PC-9 (cell line): ENCODE data around the gene MCTP1. TPM values are rescaled to one million over a fixed set of nuclear protein-coding genes. Genes with fewer than 3 reads are reported as not detected.

ENCODE experiments used
- BruUV-seq: library from RNA; stranded (reverse); fragments of 400-500 nt; replicated peaks from 2 replicates; lab custom pipeline; 2021; lab: Mats Ljungman, UMichigan
- CTCF ChIA-PET: fragments of 300-600 bp; sonication (Branson Sonifier 250); formaldehyde crosslinking; loops from one replicate; lab custom pipeline; 2022; ENCODE audit warnings: antibody characterized with exemption; lab: Charles Lee
- POLR2A ChIA-PET: fragments of 300-600 bp; sonication (Branson Sonifier 250); formaldehyde crosslinking; loops from one replicate; lab custom pipeline; 2022; ENCODE audit warnings: antibody characterized with exemption; ENCODE audit not compliant: unreplicated experiment; lab: Charles Lee
- DNase-seq, 2 experiments: peaks; one replicate each; pipeline versions ENCODE4 v3.0.0 to v3.0.0-alpha.2; 2015 to 2022; ENCODE audit warnings: mixed read lengths in 1 of 2
- H2AFZ ChIP-seq: fragments of 200-600 bp; sonication (generic); 2 replicates; pipeline ENCODE4 v1.8.1; 2017; ENCODE audit warnings: antibody characterized with exemption
- H3F3A ChIP-seq: fragments of 200-600 bp; sonication (generic); 2 replicates; pipeline ENCODE4 v1.8.1; 2017; ENCODE audit warnings: antibody characterized with exemption, mild to moderate bottlenecking, low read depth; ENCODE audit not compliant: insufficient read depth
- H3K27ac ChIP-seq: fragments of 200-600 bp; sonication (generic); 2 replicates; pipeline ENCODE4 v1.6.1; 2016; ENCODE audit warnings: mixed run types
- H3K27me3 ChIP-seq: fragments of 200-600 bp; sonication (generic); 2 replicates; pipeline ENCODE4 v1.6.1; 2016; ENCODE audit warnings: low read depth, mixed run types; ENCODE audit not compliant: insufficient read depth
- H3K36me3 ChIP-seq: fragments of 200-600 bp; sonication (generic); 2 replicates; pipeline ENCODE4 v1.6.1; 2016; ENCODE audit warnings: low read depth, mixed run types
- H3K4me1 ChIP-seq: fragments of 200-600 bp; sonication (generic); replicated peaks from 2 replicates; pipeline ENCODE4 v1.6.1; 2016; ENCODE audit warnings: mixed run types; ENCODE audit not compliant: insufficient read depth
- H3K4me2 ChIP-seq: fragments of 200-600 bp; sonication (generic); 2 replicates; pipeline ENCODE4 v1.6.1; 2017; ENCODE audit warnings: mixed run types
- H3K4me3 ChIP-seq: fragments of 200-600 bp; sonication (generic); 2 replicates; pipeline ENCODE4 v1.6.1; 2016; ENCODE audit warnings: mixed run types
- H3K79me2 ChIP-seq: fragments of 200-600 bp; sonication (generic); 2 replicates; pipeline ENCODE4 v1.6.1; 2017; ENCODE audit warnings: low read depth, mixed run types
- H3K9me2 ChIP-seq: fragments of 200-600 bp; sonication (generic); 2 replicates; pipeline ENCODE4 v1.8.1; 2017; ENCODE audit warnings: mild to moderate bottlenecking; ENCODE audit not compliant: insufficient read depth
- H3K9me3 ChIP-seq: fragments of 200-600 bp; sonication (generic); 2 replicates; pipeline ENCODE4 v1.8.1; 2016; ENCODE audit warnings: low read depth; ENCODE audit not compliant: insufficient read depth
- H4K20me1 ChIP-seq: fragments of 200-600 bp; sonication (generic); 2 replicates; pipeline ENCODE4 v1.8.1; 2017; ENCODE audit not compliant: insufficient read depth
- CTCF ChIP-seq: fragments of 200-600 bp; sonication (generic); conservative IDR thresholded peaks from 2 replicates; pipeline ENCODE4 v1.6.1; 2017; ENCODE audit warnings: mixed run types, antibody characterized with exemption, mild to moderate bottlenecking, moderate library complexity
- EZH2 ChIP-seq: fragments of 200-600 bp; sonication (generic); IDR thresholded peaks from 2 replicates; pipeline ENCODE4 v1.8.0; 2017; ENCODE audit warnings: antibody characterized with exemption, low read depth
- intact Hi-C: fragments of 100-400 bp; cut with micrococcal nuclease; formaldehyde crosslinking; loops from one replicate; pipeline ENCODE4 v1.10.0; 2022; ENCODE audit not compliant: unreplicated experiment
- total RNA-seq: library from RNA; stranded (reverse); gene quantifications from 2 replicates; pipeline ENCODE4 v1.2.3, GENCODE V29; 2021

The MCTP1 gene
- total RNA-seq, 1 experiment from 2014 or later = 3.9 TPM

GRCh38 chr5:95057615-95058014, 227.3 kb downstream of the MCTP1 start:
- POLR2A ChIA-PET = interaction anchor here (0.6 kb wide), 1 partner anchor 47 kb away, joined by 5 read pairs; no protein-coding TSS in a partner anchor

GRCh38 chr5:95053253-95053652, 231.6 kb downstream of the MCTP1 start:
- CTCF ChIA-PET = no interaction called here
- no peaks in the 10 kb centered on the region for H3K79me2 ChIP-seq

More at GRCh38 chr5:95057615-95058014, 227.3 kb downstream of the MCTP1 start:
- no peak overlapping the region for H3K4me2 ChIP-seq
- BruUV-seq = no TSS peak
- no peak overlapping the region for H3K4me3 ChIP-seq
- no peaks in the 10 kb centered on the region for H4K20me1 ChIP-seq
- CTCF ChIA-PET = no interaction called here
- no peak overlapping the region for H3K27ac ChIP-seq
- no peaks in the 10 kb centered on the region for H3K9me2 ChIP-seq
- DNase-seq = no peak
- intact Hi-C loops = no loop called here
- H3K36me3 ChIP-seq = no peaks in the 10 kb centered on the region
- no peaks in the 10 kb centered on the region for H3K4me1 ChIP-seq
- no peaks in the 10 kb centered on the region for H3F3A ChIP-seq
- no peak overlapping the region for H2AFZ ChIP-seq
- no peaks in the 10 kb centered on the region for H3K79me2 ChIP-seq
- no peaks in the 10 kb centered on the region for H3K27me3 ChIP-seq
- no peaks in the 10 kb centered on the region for H3K9me3 ChIP-seq
- no peak for TF ChIP-seq CTCF
- no peak for TF ChIP-seq EZH2

DNA sequence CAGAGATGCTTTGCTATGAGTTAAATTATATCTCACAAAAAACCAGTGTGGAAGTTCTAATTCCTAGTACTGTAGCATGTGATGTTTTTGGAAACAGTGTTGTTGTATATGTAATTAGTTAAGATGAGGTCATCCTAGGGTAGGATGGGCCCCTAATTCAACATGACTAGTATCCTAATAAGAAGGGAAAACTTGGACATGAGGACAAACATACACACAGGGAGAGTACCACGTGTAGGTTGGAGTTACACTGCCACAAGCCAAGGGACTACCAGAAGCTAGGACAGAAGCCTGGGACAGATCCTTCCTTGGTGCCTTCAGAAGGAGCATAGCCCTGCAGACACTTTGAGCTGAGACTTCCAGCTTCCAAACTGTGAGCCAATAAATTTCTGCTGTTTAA, 234.2 kb downstream of the MCTP1 start:
- H3K27me3 ChIP-seq = no peaks in the 10 kb centered on the region
- TF ChIP-seq EZH2 (no peak), CTCF (no peak)
- H3K36me3 ChIP-seq = no peaks in the 10 kb centered on the region
- intact Hi-C loops = no loop called here
- CTCF ChIA-PET = no interaction called here
- no peaks in the 10 kb centered on the region for H3K79me2 ChIP-seq
- H3F3A ChIP-seq = no peaks in the 10 kb centered on the region
- no peak overlapping the region for H3K27ac ChIP-seq
- no peak overlapping the region for H2AFZ ChIP-seq
- no peaks in the 10 kb centered on the region for H4K20me1 ChIP-seq
- H3K4me1 ChIP-seq = no peaks in the 10 kb centered on the region
- no peak overlapping the region for H3K4me3 ChIP-seq
- no TSS peak for BruUV-seq
- H3K9me2 ChIP-seq = no peaks in the 10 kb centered on the region; the same call in 1 of the 2 replicates
- no peak for DNase-seq
- no peak overlapping the region for H3K4me2 ChIP-seq
- no peaks in the 10 kb centered on the region for H3K9me3 ChIP-seq
- POLR2A ChIA-PET = no interaction called here

More at GRCh38 chr5:95053253-95053652, 231.6 kb downstream of the MCTP1 start:
- BruUV-seq = no TSS peak
- no peaks in the 10 kb centered on the region for H3K9me3 ChIP-seq
- H3K9me2 ChIP-seq = no peaks in the 10 kb centered on the region; the same call in 1 of the 2 replicates
- H3K4me3 ChIP-seq = no peak overlapping the region
- intact Hi-C loops = no loop called here
- H3K4me1 ChIP-seq = no peaks in the 10 kb centered on the region
- no peak for TF ChIP-seq CTCF
- no peak for TF ChIP-seq EZH2
- no peak overlapping the region for H3K27ac ChIP-seq
- H4K20me1 ChIP-seq = no peaks in the 10 kb centered on the region
- H3F3A ChIP-seq = no peaks in the 10 kb centered on the region
- DNase-seq = no peak
- POLR2A ChIA-PET = no interaction called here
- H3K4me2 ChIP-seq = no peak overlapping the region
- no peaks in the 10 kb centered on the region for H3K27me3 ChIP-seq
- no peaks in the 10 kb centered on the region for H3K36me3 ChIP-seq
- H2AFZ ChIP-seq = no peak overlapping the region; the same call in 1 of the 2 replicates
